Activated CD8-positive, alpha-beta memory T cell treated with anti-CD3 and anti-CD28 coated beads, Interleukin-2, amount 50 U/mL, for 1 hour (primary cell): Measurements from ENCODE around the gene CISD2.
"Not testable (repeated sequence)": the region's sequence is repeated elsewhere in the genome, so short reads cannot be mapped to it uniquely, and the experiment has no call there.

Experiments used
- DNase-seq: peaks from one replicate; pipeline ENCODE4 v3.0.0-alpha.2; 2020; ENCODE audit errors: extremely low read depth

CISD2 gene

DNA sequence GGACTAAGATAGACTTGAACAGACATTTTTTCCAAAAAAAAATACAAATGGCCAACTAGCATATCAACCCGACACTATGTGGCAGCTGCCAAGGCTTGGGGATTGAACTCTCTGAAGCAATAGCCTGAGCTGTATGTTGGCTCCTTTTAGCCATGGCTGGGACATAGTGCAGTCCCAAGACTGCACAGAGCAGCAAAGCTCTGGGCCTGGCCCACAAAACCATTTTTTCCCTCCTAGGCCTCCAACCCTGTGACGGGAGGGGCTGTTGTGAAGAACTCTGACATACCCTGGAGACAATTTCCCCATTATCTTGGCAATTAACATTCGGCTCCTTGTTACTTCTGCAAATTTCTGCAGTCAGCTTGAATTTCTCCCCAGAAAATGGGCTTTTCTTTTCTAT is 50.1 kb downstream of the CISD2 start:
- DNase-seq = no peak

DNA sequence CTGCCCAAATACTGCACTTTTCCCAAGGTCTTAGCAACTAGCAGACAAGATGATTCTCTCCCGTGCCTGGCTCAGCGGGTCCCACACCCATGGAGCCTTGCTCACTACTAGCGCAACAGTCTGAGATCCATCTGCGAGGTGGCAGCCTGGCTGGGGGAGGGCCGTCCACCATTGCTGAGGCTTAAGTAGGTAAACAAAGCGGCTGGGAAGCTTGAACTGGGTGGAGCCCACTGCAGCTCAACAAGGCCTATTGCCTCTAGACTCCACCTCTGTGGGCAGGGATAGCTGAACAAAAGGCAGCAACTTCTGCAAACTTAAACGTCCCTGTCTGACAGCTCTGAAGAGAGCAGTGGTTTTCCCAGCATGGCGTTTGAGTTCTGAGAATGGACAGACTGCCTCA is 50.9 kb downstream of the CISD2 start:
- not testable (repeated sequence) for DNase-seq

- no peak for DNase-seq
Measured at GRCh38 chr4:102935716-102936115, 66.9 kb downstream of the CISD2 start.

GRCh38 chr4:102938063-102938462 is 69.3 kb downstream of the CISD2 start:
- not testable (repeated sequence) for DNase-seq
